HG03460 (cell line): ENCODE measurements around the gene IFT80.
"Not testable (repeated sequence)": the region's sequence is repeated elsewhere in the genome, so short reads cannot be mapped to it uniquely, and the experiment has no call there.

Experiments used
- ATAC-seq: cut with Tn5 transposase; IDR thresholded peaks from one replicate; pipeline ENCODE4 v1.9.1; 2021; ENCODE audit not compliant: unreplicated experiment

Gene IFT80

DNA sequence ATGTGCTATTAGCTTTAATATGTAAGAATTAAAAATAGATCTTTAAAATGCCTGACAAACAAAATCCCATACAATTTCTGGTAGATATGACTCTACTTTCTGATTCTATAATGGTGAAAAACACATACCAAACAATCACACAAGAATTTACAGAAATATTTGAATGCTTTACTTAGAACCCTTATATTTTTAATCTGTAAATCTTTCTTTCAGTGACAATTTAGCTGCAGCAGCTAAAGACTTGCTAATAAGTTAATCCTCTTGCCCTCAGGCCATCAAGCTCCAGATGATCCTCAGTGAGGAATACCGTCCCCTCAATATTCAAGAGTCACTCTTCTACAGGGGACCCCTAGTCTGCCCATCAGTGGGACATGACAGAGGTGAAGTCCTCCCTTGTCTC is 118.2 kb downstream of the IFT80 start:
- no peak for ATAC-seq

DNA sequence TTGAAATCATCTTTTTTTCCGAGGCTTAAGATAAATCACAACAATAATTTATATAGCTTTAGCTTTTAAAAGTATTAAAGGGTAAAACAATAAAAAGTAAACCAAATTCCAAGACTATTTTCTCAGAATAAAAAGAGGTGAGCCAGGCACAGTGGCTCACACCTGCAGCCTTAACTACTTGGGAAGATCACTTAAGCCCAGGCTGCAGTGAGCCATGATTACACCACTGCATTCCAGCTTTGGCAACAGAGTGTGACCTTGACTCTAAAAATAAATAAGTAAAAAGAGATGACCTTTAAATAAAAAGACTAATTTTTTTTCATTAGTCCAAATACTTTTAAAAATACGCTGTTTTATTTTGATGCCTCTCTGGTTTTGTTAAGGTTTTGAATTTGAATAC is 119.4 kb downstream of the IFT80 start:
- ATAC-seq, result no peak

DNA sequence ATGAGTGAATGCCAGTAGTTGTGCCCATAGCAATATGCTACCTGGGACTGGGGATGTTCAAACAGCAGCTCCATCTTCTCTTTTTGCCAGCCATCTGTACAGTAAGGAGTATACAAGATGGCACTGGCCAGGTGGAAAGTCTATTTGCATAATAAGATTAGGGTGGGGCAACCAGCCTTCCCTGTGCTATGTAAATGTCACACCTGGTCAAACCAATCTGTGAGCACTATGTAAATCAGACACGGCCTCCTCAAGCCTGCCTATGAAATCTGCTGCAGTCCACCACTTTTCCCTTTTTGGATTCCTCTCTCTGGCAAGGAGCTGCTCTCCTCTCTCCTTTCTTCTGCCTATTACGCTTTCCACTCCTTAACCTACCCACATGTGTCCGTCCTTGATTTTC is 120.8 kb downstream of the IFT80 start:
- no peak for ATAC-seq

DNA sequence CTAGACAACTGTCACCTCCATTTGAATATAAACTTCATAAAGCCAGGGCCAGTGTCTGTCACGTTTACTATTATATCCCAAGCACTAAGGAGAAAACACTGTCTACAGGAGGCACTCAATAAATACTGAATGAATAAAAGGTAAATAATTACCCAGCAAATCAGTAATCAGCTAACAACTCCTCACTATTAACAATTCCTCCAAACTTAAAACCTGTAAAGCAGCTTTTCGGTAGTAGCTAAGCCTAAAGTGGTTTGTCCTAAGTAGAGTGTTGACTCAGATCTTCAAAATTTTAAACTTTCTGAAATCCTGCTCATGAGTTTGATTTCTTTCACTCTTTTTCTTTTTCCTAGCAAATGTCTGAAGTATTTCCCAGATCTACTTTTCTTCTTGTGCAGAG is 133.9 kb downstream of the IFT80 start:
- ATAC-seq, result no peak

DNA sequence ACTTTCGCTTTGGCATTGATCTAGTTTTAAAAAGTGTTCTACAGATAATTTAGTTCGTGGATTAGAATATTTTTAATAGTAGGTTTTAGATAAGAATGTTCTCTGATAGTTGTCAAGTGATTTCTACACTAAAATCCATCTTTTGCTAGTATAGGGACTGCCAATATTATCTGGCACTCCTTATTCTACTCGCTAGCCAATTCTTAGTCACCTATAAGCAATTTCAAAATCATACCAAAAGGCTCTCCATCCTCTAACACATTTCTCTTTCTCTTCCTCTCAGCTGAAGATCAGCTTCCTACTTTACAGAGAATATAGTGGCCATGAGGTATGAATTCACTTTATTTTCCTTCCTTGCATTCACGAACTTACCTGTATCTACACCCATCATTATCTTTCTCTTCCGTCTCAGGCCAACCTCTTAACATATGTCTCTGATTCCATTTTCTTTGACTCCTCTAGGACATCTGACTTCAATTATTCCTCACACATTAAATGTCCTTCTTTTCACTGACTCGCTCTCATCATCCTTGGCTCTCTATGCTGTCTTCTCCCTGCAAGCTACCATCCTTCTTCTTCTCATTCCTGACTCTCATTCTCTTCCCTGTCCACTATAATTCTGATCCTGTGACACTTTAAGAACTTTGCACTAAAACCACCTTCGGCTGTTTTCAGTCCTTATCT is 138.3 kb downstream of the IFT80 start:
- ATAC-seq, result no peak

DNA sequence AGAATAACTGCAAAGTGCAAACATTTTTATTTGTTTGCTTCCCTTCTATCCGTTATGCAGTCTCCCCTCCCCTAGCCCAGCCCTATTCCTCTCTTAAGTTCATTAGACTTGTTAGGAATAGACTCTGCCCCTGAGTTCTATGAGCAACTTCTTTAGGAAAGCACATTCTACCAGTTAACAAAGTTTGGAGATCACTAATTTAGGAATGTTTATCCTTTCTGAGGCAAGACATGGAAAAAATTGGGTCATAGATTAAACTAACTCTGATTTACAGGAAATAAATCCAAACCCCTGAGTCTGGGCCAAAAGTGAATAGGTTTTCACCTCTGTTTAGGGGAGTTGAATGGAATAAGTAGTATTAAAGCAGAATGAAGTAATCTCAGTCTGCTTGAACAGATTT is 139.4 kb downstream of the IFT80 start:
- ATAC-seq, result no peak

DNA sequence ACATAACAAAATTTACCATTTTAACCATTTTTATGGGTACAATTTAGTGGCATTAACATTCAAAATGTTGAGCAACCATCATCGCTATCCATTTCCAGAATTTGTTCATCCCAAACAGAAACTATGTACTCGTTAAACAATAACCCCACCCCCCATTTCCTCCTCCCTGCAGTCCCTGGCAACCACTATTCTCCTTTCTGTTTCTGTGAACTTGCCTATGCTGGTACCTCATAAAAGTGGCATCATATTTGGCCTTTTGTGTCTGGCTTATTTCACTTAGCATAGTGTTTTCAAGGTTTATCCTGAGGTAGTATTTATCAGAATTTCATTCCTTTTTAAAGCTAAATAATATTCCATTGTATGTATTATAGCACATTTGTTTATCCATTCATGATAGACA is 141.4 kb downstream of the IFT80 start:
- no peak for ATAC-seq

DNA sequence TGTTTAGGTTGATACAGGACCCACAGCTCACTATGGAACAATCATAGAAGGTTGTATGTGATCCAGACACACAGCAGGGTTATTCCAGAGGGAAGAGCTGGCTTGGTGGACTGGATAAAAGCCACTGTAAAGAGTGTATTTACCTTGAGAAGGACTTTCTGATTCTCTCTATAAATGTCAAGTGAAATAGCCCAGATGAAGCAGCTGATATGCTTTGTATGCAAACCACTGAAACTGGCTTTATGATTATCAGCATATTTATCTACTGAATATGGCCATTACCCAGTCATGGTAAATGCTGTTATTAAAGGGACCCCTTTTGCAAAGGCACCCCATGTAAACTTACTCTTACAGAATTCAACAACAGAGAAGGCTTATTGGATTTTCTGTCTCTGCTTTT is 145.7 kb downstream of the IFT80 start:
- ATAC-seq, result no peak

DNA sequence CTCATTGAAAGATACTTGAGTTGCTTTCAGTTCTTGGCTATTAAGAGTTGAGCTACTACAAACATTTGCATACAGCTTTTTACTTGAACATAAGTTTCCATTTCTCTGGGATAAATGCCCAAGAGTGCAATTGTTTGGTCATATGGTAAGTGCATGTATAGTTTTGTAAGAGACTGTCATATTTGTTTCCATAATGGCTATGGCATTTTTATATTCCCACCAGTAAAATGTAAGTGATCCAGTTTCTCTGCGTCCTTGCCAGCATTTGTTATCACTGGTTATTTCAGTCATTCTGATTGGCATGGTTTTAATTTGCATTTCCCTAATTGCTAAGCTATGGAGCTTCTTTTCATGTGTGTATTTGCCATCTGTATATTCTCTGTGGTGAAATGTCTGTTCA is 151.3 kb downstream of the IFT80 start:
- no peak for ATAC-seq

DNA sequence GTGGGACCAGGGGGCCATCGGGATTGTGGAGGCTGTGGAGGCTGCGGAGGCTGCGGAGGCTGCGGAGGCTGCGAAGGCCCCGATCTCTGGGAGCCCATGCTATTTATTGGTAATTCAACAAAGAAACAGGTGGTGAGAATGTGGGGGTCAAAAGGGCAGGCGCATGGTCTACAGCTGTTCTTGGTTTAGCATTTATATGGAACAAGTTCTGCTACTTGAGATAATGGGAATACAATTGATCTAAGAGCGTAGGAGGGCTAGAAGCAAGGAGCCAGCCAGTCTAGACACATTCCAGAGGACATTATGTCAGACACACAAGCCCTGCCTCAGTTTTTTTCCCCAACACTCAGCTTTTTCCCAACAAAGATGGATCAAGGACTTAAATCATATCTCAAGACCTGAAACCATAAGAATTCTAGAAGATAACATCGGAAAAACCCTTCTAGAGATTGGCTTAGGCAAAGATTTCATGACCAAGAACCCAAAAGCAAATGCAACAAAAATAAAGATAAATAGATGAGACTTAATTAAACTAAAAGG is 153.7 kb downstream of the IFT80 start:
- ATAC-seq, result no peak

DNA sequence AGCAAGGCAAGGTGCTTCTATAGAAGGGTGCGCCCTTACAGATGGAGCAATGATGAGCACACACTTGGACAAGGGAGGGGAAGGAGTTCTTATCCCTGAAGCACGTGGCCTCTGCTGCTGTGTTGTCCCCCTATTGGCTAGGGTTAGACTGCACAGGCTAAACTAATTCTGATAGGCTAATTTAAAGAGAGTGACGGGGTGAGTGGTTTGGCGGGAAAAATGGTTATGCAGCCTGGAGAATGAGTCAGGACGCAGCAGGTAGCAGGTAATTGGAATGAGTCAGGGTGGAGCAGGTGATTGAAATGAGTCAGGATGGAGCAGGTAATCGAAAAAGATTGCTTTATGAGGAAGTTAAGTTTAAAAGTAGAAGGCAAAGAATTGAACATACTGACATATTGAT is 158.3 kb downstream of the IFT80 start:
- not testable (repeated sequence) for ATAC-seq

DNA sequence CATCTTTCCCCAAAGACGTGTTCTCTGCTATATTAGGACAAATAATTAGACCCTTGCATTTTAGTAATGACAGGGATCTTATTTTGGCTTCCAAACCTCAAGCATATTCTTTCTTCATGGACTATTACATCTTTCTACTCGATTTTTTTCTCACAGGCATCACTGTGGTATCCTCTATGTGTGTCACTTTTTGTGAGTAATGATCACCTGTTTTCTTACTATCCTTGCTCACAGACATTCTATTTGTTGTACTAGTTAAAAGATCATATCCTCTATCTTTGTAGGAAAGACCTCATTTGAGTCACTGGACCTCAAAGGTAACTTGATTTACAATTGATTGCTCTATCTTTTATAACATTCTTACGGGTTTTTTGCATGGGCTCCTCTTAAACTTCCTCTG is 167.0 kb downstream of the IFT80 start:
- no peak for ATAC-seq

DNA sequence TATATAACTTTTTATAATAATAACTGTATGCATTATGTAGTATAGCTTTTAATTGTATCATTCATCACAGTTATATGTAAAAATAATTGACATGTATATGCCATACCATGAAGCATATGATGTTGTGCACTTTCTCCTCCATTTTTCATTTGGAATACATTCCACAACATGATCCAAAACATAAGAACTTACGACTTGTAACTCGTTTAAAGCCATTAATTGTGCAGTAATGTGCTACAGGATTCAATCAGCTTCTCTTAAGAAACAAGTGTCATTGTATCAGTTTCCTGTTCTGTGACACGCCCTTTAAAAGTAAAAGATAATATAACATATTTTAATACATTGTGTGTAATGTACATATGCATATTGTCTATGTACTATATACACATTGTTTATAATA is 171.6 kb downstream of the IFT80 start:
- no peak for ATAC-seq

DNA sequence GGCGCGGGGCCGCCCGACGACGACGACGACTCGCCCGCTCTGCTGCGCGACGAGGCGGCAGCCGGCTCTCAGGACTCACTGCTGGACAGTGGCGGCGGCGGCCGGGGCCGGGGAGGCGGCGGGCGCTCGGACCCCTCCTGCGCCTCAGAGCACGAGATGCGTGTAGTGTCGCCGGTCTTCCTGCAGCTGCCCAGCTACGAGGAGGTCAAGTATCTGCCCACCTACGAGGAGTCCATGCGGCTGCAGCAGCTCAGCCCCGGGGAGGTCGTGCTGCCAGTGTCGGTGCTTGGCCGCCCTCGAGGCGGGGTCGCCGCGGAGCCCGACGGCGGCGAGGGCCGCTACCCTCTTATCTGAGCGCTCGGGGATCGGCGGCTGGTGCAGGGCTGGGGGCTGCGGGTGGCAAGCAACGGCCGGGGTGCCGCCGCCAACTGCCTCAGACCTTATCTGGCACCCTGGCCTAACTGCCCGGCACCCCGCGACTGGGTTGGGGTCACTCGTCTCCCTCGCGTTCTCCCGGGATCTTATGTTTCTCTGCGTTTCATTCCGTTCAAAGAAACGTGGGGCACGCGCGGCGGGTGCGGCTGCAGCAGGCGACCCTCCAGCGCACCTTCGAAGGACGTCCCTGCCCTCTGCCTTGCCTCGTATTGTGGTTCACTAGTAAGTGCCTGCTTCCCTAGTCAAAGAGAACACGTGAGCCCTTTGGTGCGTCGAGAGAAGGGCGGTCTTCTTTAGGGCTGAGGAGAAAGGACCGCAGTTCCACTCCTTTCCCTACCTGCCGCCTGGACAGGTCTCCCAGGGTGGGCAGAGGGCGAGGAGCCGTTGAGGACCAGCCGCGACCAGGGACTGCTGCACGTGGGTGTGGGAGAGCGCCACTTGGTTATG is 172.8 kb downstream of the IFT80 start:
- ATAC-seq, result peak; percentile 20

DNA sequence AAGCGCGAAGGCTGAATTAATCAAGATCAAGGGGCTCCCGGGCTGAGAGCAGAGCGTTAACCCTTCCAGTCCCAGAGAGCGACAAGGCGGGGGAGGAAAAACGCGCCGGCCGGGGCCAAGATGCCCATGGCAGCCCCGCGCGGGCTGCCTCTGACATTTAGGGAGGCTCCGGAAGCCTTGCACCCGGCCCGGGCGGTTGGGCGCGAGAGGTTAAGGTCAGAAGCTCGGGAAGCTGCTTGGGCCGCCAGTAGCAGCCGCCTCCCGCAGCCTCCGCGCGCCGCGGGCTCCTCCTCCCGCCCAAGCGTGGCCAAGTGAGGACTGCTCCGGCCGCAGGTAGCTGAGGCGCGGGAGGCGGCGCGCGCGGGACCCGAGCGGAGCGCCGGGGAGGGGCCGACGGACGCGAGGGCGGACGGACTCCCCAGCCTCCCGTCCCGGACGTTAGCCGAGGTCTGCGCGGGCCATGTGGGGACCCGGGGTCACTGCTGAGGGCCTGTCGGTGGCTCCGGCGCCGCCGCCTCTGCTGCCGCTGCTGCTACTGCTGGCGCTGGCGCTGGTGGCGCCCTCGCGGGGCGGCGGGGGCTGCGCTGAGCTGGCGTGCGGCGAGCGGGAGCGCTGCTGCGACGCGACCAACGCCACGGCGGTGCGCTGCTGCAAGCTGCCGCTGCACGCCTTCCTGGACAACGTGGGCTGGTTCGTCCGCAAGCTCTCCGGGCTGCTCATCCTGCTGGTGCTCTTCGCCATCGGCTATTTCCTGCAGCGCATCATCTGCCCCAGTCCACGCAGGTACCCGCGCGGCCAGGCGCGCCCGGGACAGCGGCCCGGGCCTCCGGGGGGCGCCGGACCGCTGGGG is 173.6 kb downstream of the IFT80 start, which contains the start of gene C3orf80:
Gene C3orf80, plus strand, starts transcription at position 247 of the 850 bp plus-strand sequence. Its CDS starts 214 bp downstream, at position 461.
- ATAC-seq, result peak; percentile 66

DNA sequence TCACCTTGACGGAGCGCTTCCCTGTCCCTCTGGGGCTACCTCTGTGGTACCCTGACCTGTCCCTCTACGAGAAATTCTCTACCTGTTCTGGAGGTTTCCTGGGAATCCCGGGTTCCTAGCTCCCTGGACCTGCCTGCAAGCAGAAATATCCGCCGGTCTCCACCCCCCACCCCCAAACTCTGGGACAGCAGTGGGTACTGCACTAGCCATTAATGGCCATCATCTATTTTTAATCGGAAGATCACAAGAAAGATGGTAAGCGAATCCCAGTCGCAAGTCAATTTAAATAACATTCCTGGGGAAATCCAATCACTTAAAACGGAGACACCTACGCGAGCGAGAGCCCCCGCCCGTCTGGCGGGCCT is 174.2 kb downstream of the IFT80 start:
- ATAC-seq, result no peak

DNA sequence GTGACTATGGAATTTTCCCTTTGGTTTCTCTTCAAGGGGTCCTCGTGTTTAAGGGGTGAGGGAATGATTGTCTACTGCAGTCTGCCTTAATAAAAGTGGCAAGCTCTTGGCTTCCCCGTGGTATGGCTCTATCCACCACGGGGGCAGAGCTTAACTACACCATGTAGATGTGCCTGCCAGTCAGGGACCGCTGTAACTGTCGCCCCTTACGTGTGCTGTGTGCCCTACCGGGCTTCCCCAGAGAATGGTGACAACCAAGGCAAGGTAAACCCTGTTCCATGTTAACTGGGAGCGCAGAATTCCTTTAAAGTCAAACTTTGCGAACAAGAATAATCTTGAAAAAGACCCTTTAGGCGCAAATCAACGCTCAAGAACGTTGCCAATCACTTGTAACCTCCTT is 174.8 kb downstream of the IFT80 start:
- no peak for ATAC-seq

DNA sequence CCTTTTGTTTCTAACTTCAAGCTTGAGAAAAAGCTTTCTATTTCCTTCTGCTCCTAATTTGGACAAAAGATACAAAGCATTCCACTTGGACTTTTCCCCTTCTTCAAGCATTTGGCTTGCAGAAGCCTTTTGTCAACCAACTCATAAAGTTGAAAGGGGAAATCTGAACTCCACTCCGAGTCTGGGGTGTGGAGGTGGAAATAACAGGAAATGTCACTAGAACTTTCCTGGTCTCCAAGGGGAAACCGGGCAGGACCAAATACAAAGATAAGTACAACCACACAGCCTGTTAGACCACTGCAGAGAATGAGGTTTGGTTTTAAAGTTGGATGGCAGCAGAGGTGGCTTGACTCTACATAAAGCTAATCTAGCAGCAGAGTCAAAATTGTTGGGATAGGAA is 178.0 kb downstream of the IFT80 start:
- no peak for ATAC-seq

DNA sequence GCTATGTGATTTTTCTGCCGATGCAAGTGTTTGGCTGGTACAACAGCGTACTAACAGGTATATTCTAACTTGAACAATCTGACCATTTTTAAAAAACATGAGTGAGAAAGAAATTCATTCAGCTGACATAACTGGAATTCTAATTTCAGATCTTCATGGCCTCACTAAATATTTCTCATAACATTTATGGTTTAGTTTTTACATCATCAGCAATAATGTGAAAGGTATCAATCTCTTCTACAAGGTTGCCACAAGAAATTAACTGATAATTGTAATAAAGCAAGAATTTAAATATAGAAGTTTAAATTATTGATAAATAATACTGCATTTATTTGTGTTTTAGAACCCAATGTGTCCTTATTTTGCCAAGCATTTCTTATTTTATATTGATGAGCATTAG is 179.0 kb downstream of the IFT80 start:
- ATAC-seq, result no peak

DNA sequence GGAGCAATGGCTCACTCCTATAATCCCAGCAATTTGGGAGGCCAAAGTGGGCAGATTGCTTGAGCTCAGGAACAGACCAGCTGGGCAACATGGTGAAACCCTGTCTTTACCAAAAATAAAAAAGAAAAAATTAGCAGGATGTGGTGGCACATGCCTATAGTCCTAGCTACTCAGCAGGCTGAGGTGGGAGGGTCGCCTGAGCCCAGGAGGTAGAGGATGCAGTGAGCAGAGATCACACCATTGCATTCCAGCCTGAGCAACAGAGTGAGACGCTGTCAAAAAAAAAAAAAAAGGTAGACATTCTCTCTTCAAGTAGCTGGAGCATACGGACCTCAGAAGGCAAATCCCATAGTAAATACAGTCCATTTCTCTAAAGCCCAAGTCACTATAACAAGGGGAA is 180.9 kb downstream of the IFT80 start:
- ATAC-seq, result no peak

DNA sequence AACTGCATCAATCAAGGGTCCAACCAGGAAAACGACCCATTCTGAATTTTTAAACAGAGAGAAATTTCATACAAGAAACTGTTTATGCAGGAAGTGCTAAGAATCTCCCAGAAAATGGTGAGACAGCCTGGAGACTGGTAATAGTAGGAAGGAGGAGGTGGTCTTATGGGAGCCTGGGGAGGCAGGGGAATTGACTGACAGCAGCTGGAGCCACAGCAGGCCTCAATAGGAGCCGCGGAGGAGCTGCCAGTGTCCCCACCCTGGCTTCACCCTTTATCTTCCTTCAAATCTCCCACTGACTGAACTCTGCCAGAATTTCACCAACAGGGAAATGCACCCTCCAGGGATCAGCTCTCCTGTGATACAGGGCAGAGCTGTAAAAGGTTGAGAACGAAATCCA is 181.3 kb downstream of the IFT80 start:
- no peak for ATAC-seq
